T-helper 1 cell treated with Interleukin-12 subunit alpha and Interleukin-12 subunit beta and Interleukin-4 antibody, amounts not matched to agents 30 μg/mL and 1 μg/mL, for 36 hours (primary cell): Measurements from ENCODE around the gene REEP2.

Experiments
- H3K27ac Mint-ChIP-seq: one replicate; pipeline ENCODE4 v1.8.0; 2021; ENCODE audit warnings: mild to moderate bottlenecking, mixed read lengths
- H3K27me3 Mint-ChIP-seq: one replicate; pipeline ENCODE4 v1.8.0; 2021; ENCODE audit warnings: low read depth, mixed read lengths
- H3K36me3 Mint-ChIP-seq: one replicate; pipeline ENCODE4 v1.8.0; 2021; ENCODE audit warnings: low read depth, mixed read lengths
- H3K4me1 Mint-ChIP-seq: one replicate; pipeline ENCODE4 v1.8.0; 2021; ENCODE audit warnings: low read depth, mixed read lengths
- H3K4me3 Mint-ChIP-seq: one replicate; pipeline ENCODE4 v1.8.0; 2021; ENCODE audit warnings: mild to moderate bottlenecking, moderate library complexity, mixed read lengths
- H3K9me3 Mint-ChIP-seq: one replicate; pipeline ENCODE4 v1.8.0; 2021; ENCODE audit warnings: mixed read lengths

REEP2 gene

GRCh38 chr5:138441221-138441620 lies 2.4 kb downstream of the REEP2 start:
- Mint-ChIP-seq H3K27ac (no peak overlapping the region), H3K9me3 (no peaks in the 10 kb centered on the region), H3K36me3 (peaks cover 5% of the 10 kb centered on the region), H3K4me1 (peaks cover 10% of the 10 kb centered on the region), H3K27me3 (peaks cover 10% of the 10 kb centered on the region), H3K4me3 (no peak overlapping the region)

GRCh38 chr5:138444078-138444773 lies 5.4 kb downstream of the REEP2 start:
- Mint-ChIP-seq H3K36me3 (no peaks in the 10 kb centered on the region), H3K27ac (no peak overlapping the region), H3K4me1 (peaks cover 3% of the 10 kb centered on the region), H3K27me3 (peaks cover 3% of the 10 kb centered on the region), H3K4me3 (no peak overlapping the region), H3K9me3 (no peaks in the 10 kb centered on the region)

GRCh38 chr5:138444774-138445546 lies 6.1 kb downstream of the REEP2 start:
- peaks cover 3% of the 10 kb centered on the region for H3K27me3 Mint-ChIP-seq
- no peak overlapping the region for H3K27ac Mint-ChIP-seq
- H3K4me3 Mint-ChIP-seq, result no peak overlapping the region
- H3K4me1 Mint-ChIP-seq, result peaks cover 2% of the 10 kb centered on the region
- no peaks in the 10 kb centered on the region for H3K36me3 Mint-ChIP-seq
- H3K9me3 Mint-ChIP-seq, result no peaks in the 10 kb centered on the region

GRCh38 chr5:138445547-138446271 lies 6.9 kb downstream of the REEP2 start:
- Mint-ChIP-seq H3K4me3 (no peak overlapping the region), H3K4me1 (peaks cover 5% of the 10 kb centered on the region), H3K36me3 (no peaks in the 10 kb centered on the region), H3K27ac (no peak overlapping the region), H3K27me3 (no peaks in the 10 kb centered on the region), H3K9me3 (no peaks in the 10 kb centered on the region)

GRCh38 chr5:138448070-138448469 lies 9.2 kb downstream of the REEP2 start:
- no peaks in the 10 kb centered on the region for H3K9me3 Mint-ChIP-seq
- peaks cover 5% of the 10 kb centered on the region for H3K4me1 Mint-ChIP-seq
- H3K27ac Mint-ChIP-seq, result no peak overlapping the region
- no peaks in the 10 kb centered on the region for H3K36me3 Mint-ChIP-seq
- H3K27me3 Mint-ChIP-seq, result peaks cover 4% of the 10 kb centered on the region
- H3K4me3 Mint-ChIP-seq, result no peak overlapping the region

GRCh38 chr5:138448481-138449398 lies 9.9 kb downstream of the REEP2 start:
- no peaks in the 10 kb centered on the region for H3K36me3 Mint-ChIP-seq
- no peak overlapping the region for H3K4me3 Mint-ChIP-seq
- no peaks in the 10 kb centered on the region for H3K9me3 Mint-ChIP-seq
- peaks cover 4% of the 10 kb centered on the region for H3K27me3 Mint-ChIP-seq
- H3K4me1 Mint-ChIP-seq, result peaks cover 5% of the 10 kb centered on the region
- H3K27ac Mint-ChIP-seq, result no peak overlapping the region

GRCh38 chr5:138449501-138450239 lies 10.8 kb downstream of the REEP2 start:
- Mint-ChIP-seq H3K27ac (no peak overlapping the region), H3K27me3 (peaks cover 4% of the 10 kb centered on the region), H3K9me3 (no peaks in the 10 kb centered on the region), H3K4me1 (peaks cover 5% of the 10 kb centered on the region), H3K4me3 (no peak overlapping the region), H3K36me3 (no peaks in the 10 kb centered on the region)

- Mint-ChIP-seq H3K4me3 (no peak overlapping the region), H3K36me3 (no peaks in the 10 kb centered on the region), H3K27me3 (peaks cover 4% of the 10 kb centered on the region), H3K9me3 (no peaks in the 10 kb centered on the region), H3K27ac (no peak overlapping the region), H3K4me1 (peaks cover 5% of the 10 kb centered on the region)
Observed at GRCh38 chr5:138450971-138451370, 12.1 kb downstream of the REEP2 start.

GRCh38 chr5:138452720-138453119 lies 13.9 kb downstream of the REEP2 start:
- no peak overlapping the region for H3K4me3 Mint-ChIP-seq
- H3K27me3 Mint-ChIP-seq, result peaks cover 4% of the 10 kb centered on the region
- no peak overlapping the region for H3K27ac Mint-ChIP-seq
- H3K4me1 Mint-ChIP-seq, result peaks cover 6% of the 10 kb centered on the region
- H3K36me3 Mint-ChIP-seq, result no peaks in the 10 kb centered on the region
- H3K9me3 Mint-ChIP-seq, result no peaks in the 10 kb centered on the region

- Mint-ChIP-seq H3K9me3 (no peaks in the 10 kb centered on the region), H3K4me3 (no peak overlapping the region), H3K27ac (no peak overlapping the region)
Observed at GRCh38 chr5:138453590-138453989, 14.7 kb downstream of the REEP2 start.

GRCh38 chr5:138454121-138454520 lies 15.3 kb downstream of the REEP2 start:
- no peaks in the 10 kb centered on the region for H3K9me3 Mint-ChIP-seq
- peaks cover 16% of the 10 kb centered on the region for H3K4me1 Mint-ChIP-seq
- peaks cover 4% of the 10 kb centered on the region for H3K27me3 Mint-ChIP-seq
- no peak overlapping the region for H3K4me3 Mint-ChIP-seq
- no peak overlapping the region for H3K27ac Mint-ChIP-seq
- peaks cover under 1% of the 10 kb centered on the region for H3K36me3 Mint-ChIP-seq

More at GRCh38 chr5:138453590-138453989, 14.7 kb downstream of the REEP2 start:
- no peaks in the 10 kb centered on the region for H3K36me3 Mint-ChIP-seq
- H3K4me1 Mint-ChIP-seq, result peaks cover 11% of the 10 kb centered on the region
- peaks cover 4% of the 10 kb centered on the region for H3K27me3 Mint-ChIP-seq

GRCh38 chr5:138455232-138455930 lies 16.5 kb downstream of the REEP2 start:
- Mint-ChIP-seq H3K36me3 (peaks cover 3% of the 10 kb centered on the region), H3K4me3 (no peak overlapping the region), H3K4me1 (peaks cover 22% of the 10 kb centered on the region), H3K27ac (no peak overlapping the region), H3K27me3 (peaks cover 4% of the 10 kb centered on the region), H3K9me3 (no peaks in the 10 kb centered on the region)
